HEK293 (cell line): ENCODE measurements around the gene BUD23.

Experiments used
- CTCF ChIA-PET: fragments of 350-600 bp; formaldehyde crosslinking; extraction: SDS; loops from one replicate; lab custom pipeline; 2021; ENCODE audit warnings: antibody characterized with exemption; lab: Yijun Ruan, JAX
- POLR2A ChIA-PET: fragments of 300-600 bp; formaldehyde crosslinking; extraction: SDS; loops from one replicate; lab custom pipeline; 2020; ENCODE audit warnings: antibody characterized with exemption, inconsistent platforms; lab: Yijun Ruan, JAX
- H3K27ac ChIP-seq: fragments of 200-500 bp; sonication (Bioruptor generic); 2 replicates; pipeline ENCODE4 v1.5.1; 2014; ENCODE audit warnings: low read depth, low read length, control low read depth, inconsistent platforms; ENCODE audit errors: extremely low read depth
- H3K36me3 ChIP-seq, 2 experiments: fragments of 200-500 bp in 1 of 2; sonication (Bioruptor generic) in 1 of 2; 1 replicate in 1 of 2; 2 replicates in 1 of 2; pipeline ENCODE4 v1.5.1; 2014 to 2017; ENCODE audit warnings: inconsistent platforms in 2 of 2, low read length in 2 of 2; ENCODE audit not compliant: control insufficient read depth in 2 of 2, insufficient read depth in 1 of 2
- H3K4me1 ChIP-seq: fragments of 200-500 bp; sonication (Bioruptor generic); 2 replicates; pipeline ENCODE4 v1.5.1; 2014; ENCODE audit warnings: mild to moderate bottlenecking, low read length, inconsistent platforms; ENCODE audit not compliant: control insufficient read depth, insufficient read depth
- H3K4me3 ChIP-seq: 2 replicates; pipeline ENCODE4 v1.5.1; 2011; ENCODE audit warnings: low read depth, mild to moderate bottlenecking, control low read depth, low read length, moderate library complexity
- H3K9me3 ChIP-seq: fragments of 200-500 bp; sonication (Bioruptor generic); 2 replicates; pipeline ENCODE4 v1.5.1; 2014; ENCODE audit warnings: low read depth, low read length, inconsistent platforms; ENCODE audit not compliant: control insufficient read depth, insufficient read depth
- HOXA7 ChIP-seq: sonication (generic); formaldehyde crosslinking; IDR thresholded peaks from 2 replicates; pipeline ENCODE4 v1.8.1; 2022; ENCODE audit warnings: missing genetic modification reagents, borderline replicate concordance
- HOXC10 ChIP-seq: sonication (generic); formaldehyde crosslinking; IDR thresholded peaks from 2 replicates; pipeline ENCODE4 v1.8.1; 2023; ENCODE audit warnings: mild to moderate bottlenecking, missing genetic modification reagents
- KLF1 ChIP-seq: fragments of 450-650 bp; formaldehyde crosslinking; IDR thresholded peaks from 2 replicates; pipeline ENCODE4 v1.5.1; 2016; ENCODE audit warnings: missing biosample characterization, missing genetic modification characterization
- OVOL3 ChIP-seq: fragments of 450-650 bp; formaldehyde crosslinking; IDR thresholded peaks from 2 replicates; pipeline ENCODE4 v1.5.1; 2016; ENCODE audit warnings: missing biosample characterization, missing genetic modification characterization
- RBAK ChIP-seq: fragments of 450-650 bp; formaldehyde crosslinking; IDR thresholded peaks from 2 replicates; pipeline ENCODE4 v1.5.1; 2016; ENCODE audit warnings: missing biosample characterization, missing genetic modification characterization
- SCRT2 ChIP-seq: fragments of 450-650 bp; formaldehyde crosslinking; IDR thresholded peaks from 2 replicates; pipeline ENCODE4 v1.5.1; 2016; ENCODE audit warnings: missing biosample characterization, missing genetic modification characterization
- SP3 ChIP-seq: fragments of 450-650 bp; formaldehyde crosslinking; IDR thresholded peaks from 2 replicates; pipeline ENCODE4 v1.5.1; 2016; ENCODE audit warnings: missing biosample characterization, missing genetic modification characterization
- YY1 ChIP-seq: fragments of 450-650 bp; formaldehyde crosslinking; IDR thresholded peaks from 2 replicates; pipeline ENCODE4 v1.5.1; 2018; ENCODE audit warnings: missing biosample characterization, missing genetic modification characterization
- ZBTB17 ChIP-seq: fragments of 450-650 bp; formaldehyde crosslinking; IDR thresholded peaks from 2 replicates; pipeline ENCODE4 v1.5.1; 2016; ENCODE audit warnings: missing biosample characterization, missing genetic modification characterization
- ZBTB48 ChIP-seq: fragments of 450-650 bp; formaldehyde crosslinking; IDR thresholded peaks from 2 replicates; pipeline ENCODE4 v1.5.1; 2016; ENCODE audit warnings: missing biosample characterization, missing genetic modification characterization
- ZBTB6 ChIP-seq: fragments of 450-650 bp; formaldehyde crosslinking; IDR thresholded peaks from 2 replicates; pipeline ENCODE4 v1.5.1; 2017; ENCODE audit warnings: missing biosample characterization, missing genetic modification characterization
- ZFP41 ChIP-seq: fragments of 450-650 bp; formaldehyde crosslinking; IDR thresholded peaks from 2 replicates; pipeline ENCODE4 v1.5.1; 2016; ENCODE audit warnings: missing biosample characterization, missing genetic modification characterization, borderline replicate concordance
- ZNF121 ChIP-seq: fragments of 450-650 bp; formaldehyde crosslinking; IDR thresholded peaks from 2 replicates; pipeline ENCODE4 v1.5.1; 2016; ENCODE audit warnings: missing biosample characterization, missing genetic modification characterization
- ZNF202 ChIP-seq: fragments of 450-650 bp; formaldehyde crosslinking; IDR thresholded peaks from 2 replicates; pipeline ENCODE4 v1.5.1; 2016; ENCODE audit warnings: missing biosample characterization, missing genetic modification characterization, borderline replicate concordance
- ZNF341 ChIP-seq: fragments of 450-650 bp; formaldehyde crosslinking; IDR thresholded peaks from 2 replicates; pipeline ENCODE4; 2016; ENCODE audit warnings: low read depth, missing biosample characterization, missing genetic modification characterization
- ZNF350 ChIP-seq: fragments of 450-650 bp; formaldehyde crosslinking; IDR thresholded peaks from 2 replicates; pipeline ENCODE4 v1.5.0; 2017; ENCODE audit warnings: missing biosample characterization, mild to moderate bottlenecking, missing genetic modification characterization
- ZNF513 ChIP-seq: fragments of 450-650 bp; IDR thresholded peaks from 2 replicates; pipeline ENCODE4 v1.5.1; 2018; ENCODE audit warnings: missing biosample characterization, missing genetic modification characterization
- ZNF544 ChIP-seq: fragments of 450-650 bp; formaldehyde crosslinking; IDR thresholded peaks from 2 replicates; pipeline ENCODE4 v1.5.0; 2017; ENCODE audit warnings: missing biosample characterization, missing genetic modification characterization
- ZNF768 ChIP-seq: fragments of 450-650 bp; formaldehyde crosslinking; IDR thresholded peaks from 2 replicates; pipeline ENCODE4 v1.5.1; 2018; ENCODE audit warnings: missing biosample characterization, mild to moderate bottlenecking, missing genetic modification characterization
- ZNF777 ChIP-seq: fragments of 450-650 bp; formaldehyde crosslinking; IDR thresholded peaks from 2 replicates; pipeline ENCODE4 v1.5.1; 2017; ENCODE audit warnings: missing biosample characterization, missing genetic modification characterization, borderline replicate concordance
- ZSCAN30 ChIP-seq: fragments of 450-650 bp; IDR thresholded peaks from 2 replicates; pipeline ENCODE4 v1.5.1; 2018; ENCODE audit warnings: missing biosample characterization, mild to moderate bottlenecking, missing genetic modification characterization, moderate library complexity
- TF ChIP-seq, protein P1 (sequence below): fragments of 450-650 bp; formaldehyde crosslinking; IDR thresholded peaks from 2 replicates; pipeline ENCODE4 v1.5.0; 2017; ENCODE audit warnings: missing biosample characterization, missing genetic modification characterization, borderline replicate concordance
- TF ChIP-seq, protein P2 (sequence below): fragments of 450-650 bp; formaldehyde crosslinking; IDR thresholded peaks from 2 replicates; pipeline ENCODE4 v1.5.1; 2016; ENCODE audit warnings: missing biosample characterization, missing genetic modification characterization
- TF ChIP-seq, protein P3 (sequence below): fragments of 450-650 bp; formaldehyde crosslinking; IDR thresholded peaks from 2 replicates; pipeline ENCODE4 v1.5.1; 2016; ENCODE audit warnings: missing biosample characterization, missing genetic modification characterization
- TF ChIP-seq, protein P4 (sequence below): fragments of 450-650 bp; formaldehyde crosslinking; IDR thresholded peaks from 2 replicates; pipeline ENCODE4 v1.5.1; 2017; ENCODE audit warnings: missing biosample characterization, missing genetic modification characterization

BUD23 gene

DNA sequence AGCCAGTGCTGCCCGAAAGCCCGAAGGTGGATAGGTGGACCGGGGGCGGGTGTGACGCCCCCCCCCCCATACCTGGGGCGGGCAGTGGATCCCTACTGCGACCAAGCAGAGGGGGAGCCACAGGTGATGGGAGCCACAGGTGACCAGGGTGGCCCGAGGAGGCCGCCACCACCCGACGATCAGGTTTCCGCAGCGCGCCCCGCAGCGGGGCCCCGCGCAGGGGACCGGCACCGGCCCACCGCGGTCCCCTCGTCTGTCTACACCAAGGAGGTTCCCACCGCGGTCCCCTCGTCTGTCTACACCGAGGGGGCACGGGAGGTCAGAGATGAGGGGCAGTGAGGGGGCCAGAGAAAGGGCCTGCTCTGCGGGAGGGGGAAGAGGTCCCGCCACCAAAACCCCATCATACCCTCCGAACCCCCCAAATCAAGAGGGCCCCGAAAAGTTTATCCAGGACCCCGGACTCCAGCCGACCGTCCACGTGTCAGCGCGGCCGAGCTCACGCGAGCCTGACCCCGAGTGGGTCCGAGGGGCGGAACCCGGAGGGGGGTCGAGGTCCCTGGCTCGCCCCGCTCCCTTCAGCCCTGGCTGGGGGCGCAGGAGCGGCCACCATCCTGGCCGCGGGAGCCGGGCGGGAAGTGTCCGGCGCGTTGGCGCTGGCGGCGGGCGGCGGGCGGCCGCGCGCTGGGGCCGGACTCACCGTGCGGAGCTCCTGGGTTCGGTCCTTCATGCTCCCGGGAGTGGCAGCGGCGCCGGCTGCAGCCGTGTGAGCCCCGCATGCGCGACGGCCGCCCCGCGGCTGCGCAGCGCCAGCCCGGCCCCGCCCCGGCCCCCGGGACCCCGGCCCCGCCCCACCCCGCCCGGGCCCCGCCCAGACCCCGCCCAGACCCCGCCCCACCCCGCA is 35.8 kb downstream of the BUD23 start, which contains the start of gene STX1A (continued):
- TF ChIP-seq, protein P1, sequence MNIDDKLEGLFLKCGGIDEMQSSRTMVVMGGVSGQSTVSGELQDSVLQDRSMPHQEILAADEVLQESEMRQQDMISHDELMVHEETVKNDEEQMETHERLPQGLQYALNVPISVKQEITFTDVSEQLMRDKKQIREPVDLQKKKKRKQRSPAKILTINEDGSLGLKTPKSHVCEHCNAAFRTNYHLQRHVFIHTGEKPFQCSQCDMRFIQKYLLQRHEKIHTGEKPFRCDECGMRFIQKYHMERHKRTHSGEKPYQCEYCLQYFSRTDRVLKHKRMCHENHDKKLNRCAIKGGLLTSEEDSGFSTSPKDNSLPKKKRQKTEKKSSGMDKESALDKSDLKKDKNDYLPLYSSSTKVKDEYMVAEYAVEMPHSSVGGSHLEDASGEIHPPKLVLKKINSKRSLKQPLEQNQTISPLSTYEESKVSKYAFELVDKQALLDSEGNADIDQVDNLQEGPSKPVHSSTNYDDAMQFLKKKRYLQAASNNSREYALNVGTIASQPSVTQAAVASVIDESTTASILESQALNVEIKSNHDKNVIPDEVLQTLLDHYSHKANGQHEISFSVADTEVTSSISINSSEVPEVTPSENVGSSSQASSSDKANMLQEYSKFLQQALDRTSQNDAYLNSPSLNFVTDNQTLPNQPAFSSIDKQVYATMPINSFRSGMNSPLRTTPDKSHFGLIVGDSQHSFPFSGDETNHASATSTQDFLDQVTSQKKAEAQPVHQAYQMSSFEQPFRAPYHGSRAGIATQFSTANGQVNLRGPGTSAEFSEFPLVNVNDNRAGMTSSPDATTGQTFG (tag by site-specific recombination) = no peak
- no peak for TF ChIP-seq ZSCAN30 (tag by site-specific recombination)
- TF ChIP-seq ZNF544 (tag by site-specific recombination) = no peak
- TF ChIP-seq, protein P2, sequence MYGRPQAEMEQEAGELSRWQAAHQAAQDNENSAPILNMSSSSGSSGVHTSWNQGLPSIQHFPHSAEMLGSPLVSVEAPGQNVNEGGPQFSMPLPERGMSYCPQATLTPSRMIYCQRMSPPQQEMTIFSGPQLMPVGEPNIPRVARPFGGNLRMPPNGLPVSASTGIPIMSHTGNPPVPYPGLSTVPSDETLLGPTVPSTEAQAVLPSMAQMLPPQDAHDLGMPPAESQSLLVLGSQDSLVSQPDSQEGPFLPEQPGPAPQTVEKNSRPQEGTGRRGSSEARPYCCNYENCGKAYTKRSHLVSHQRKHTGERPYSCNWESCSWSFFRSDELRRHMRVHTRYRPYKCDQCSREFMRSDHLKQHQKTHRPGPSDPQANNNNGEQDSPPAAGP (tag by site-specific recombination) = no peak
- no peak for TF ChIP-seq ZNF513 (tag by site-specific recombination)
- no peak for TF ChIP-seq YY1
- no peak for TF ChIP-seq ZFP41 (tag by site-specific recombination)
- no peak for TF ChIP-seq HOXA7 (CRISPR knock-in tag)
- no peak for TF ChIP-seq OVOL3 (tag by site-specific recombination)
- no peak for TF ChIP-seq ZNF341 (tag by site-specific recombination)
- TF ChIP-seq, all 188 proteins: peak for 13

- H3K9me3 ChIP-seq = no peaks in the 10 kb centered on the region
- H3K27ac ChIP-seq = no peak overlapping the region
- no peaks in the 10 kb centered on the region; a peak in 1 of 3 replicates for H3K36me3 ChIP-seq
- peaks cover 18% of the 10 kb centered on the region for H3K4me1 ChIP-seq
- H3K4me3 ChIP-seq = peak overlapping the region; percentile 23
- POLR2A ChIA-PET = no interaction called here
- CTCF ChIA-PET = interaction anchor here (0.6 to 1.6 kb wide), 6 partner anchors 15 to 311 kb away, joined by 3 to 4 read pairs (median 4); partner anchors contain the start of gene VPS37D
- no peak for TF ChIP-seq SCRT2 (tag by site-specific recombination)
- no peak for TF ChIP-seq ZBTB48 (tag by site-specific recombination)
- peak; percentile 47 for TF ChIP-seq SP3 (tag by site-specific recombination)
- TF ChIP-seq ZNF350 (tag by site-specific recombination) = no peak
- TF ChIP-seq ZBTB6 (tag by site-specific recombination) = peak; percentile 73
- peak; percentile 66 for TF ChIP-seq KLF1 (tag by site-specific recombination)
- TF ChIP-seq ZNF121 (tag by site-specific recombination) = peak; percentile 87
- 0 out of 2 replicates have a peak, but pooled peaks have one; percentile 19 for TF ChIP-seq ZNF768 (tag by site-specific recombination)
- TF ChIP-seq, protein P3, sequence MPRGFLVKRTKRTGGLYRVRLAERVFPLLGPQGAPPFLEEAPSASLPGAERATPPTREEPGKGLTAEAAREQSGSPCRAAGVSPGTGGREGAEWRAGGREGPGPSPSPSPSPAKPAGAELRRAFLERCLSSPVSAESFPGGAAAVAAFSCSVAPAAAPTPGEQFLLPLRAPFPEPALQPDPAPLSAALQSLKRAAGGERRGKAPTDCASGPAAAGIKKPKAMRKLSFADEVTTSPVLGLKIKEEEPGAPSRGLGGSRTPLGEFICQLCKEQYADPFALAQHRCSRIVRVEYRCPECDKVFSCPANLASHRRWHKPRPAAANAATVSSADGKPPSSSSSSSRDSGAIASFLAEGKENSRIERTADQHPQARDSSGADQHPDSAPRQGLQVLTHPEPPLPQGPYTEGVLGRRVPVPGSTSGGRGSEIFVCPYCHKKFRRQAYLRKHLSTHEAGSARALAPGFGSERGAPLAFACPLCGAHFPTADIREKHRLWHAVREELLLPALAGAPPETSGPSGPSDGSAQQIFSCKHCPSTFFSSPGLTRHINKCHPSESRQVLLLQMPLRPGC = no peak
- no peak for TF ChIP-seq RBAK (tag by site-specific recombination)
- TF ChIP-seq ZBTB17 (tag by site-specific recombination) = peak; percentile 39; the same call in 1 of the 2 replicates
- no peak for TF ChIP-seq ZNF202
- TF ChIP-seq, protein P4, sequence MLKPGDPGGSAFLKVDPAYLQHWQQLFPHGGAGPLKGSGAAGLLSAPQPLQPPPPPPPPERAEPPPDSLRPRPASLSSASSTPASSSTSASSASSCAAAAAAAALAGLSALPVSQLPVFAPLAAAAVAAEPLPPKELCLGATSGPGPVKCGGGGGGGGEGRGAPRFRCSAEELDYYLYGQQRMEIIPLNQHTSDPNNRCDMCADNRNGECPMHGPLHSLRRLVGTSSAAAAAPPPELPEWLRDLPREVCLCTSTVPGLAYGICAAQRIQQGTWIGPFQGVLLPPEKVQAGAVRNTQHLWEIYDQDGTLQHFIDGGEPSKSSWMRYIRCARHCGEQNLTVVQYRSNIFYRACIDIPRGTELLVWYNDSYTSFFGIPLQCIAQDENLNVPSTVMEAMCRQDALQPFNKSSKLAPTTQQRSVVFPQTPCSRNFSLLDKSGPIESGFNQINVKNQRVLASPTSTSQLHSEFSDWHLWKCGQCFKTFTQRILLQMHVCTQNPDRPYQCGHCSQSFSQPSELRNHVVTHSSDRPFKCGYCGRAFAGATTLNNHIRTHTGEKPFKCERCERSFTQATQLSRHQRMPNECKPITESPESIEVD (tag by site-specific recombination) = no peak
- no peak for TF ChIP-seq HOXC10 (CRISPR knock-in tag)
- TF ChIP-seq ZNF777 (tag by site-specific recombination) = no peak
These were observed 36.4 kb downstream of the BUD23 start for GRCh38 chr7:73719806-73720169.
